NCI-H1436 treated with DMSO at 0.1 percent for 48 hours (cell line): ENCODE results near the gene INSRR.

ENCODE experiments used
- DNase-seq: peaks from one replicate; lab custom pipeline; 2025; lab: John Stamatoyannopoulos, UW

INSRR gene

DNA sequence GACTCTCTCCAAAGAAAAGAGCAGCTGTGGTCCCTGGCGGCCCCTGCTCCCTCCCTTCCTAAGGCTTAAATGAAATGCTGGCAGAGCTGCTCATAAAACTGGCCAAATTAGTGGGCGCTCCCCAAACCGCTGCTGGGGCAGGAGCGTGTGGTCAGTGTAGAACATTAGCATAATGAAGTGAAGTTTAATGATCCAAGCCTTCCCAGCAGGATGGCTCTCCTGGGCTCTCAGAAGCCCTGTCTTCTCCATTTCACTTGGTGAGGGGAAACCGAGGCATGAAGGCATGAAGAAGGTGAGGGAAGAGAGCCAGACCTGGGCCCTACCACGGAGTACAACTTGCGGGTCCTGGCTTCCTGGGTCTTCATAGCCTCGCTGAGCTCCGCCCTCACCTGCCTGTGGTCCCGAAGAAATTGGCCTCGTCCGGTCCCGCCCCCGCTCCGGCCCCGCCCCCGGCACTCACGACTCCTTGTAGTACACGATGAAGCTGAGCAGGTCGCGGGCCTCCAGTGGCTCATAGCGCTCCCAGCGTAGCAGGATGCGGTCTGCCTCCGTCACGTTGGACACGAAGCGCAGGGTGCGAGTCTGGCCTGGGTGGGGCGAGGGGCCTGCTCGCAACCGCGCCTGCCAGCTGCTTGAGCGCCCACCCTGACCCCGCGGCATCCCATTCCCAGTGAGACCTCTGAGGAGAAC is 10.3 kb downstream of the INSRR start:
- no peak for DNase-seq

DNA sequence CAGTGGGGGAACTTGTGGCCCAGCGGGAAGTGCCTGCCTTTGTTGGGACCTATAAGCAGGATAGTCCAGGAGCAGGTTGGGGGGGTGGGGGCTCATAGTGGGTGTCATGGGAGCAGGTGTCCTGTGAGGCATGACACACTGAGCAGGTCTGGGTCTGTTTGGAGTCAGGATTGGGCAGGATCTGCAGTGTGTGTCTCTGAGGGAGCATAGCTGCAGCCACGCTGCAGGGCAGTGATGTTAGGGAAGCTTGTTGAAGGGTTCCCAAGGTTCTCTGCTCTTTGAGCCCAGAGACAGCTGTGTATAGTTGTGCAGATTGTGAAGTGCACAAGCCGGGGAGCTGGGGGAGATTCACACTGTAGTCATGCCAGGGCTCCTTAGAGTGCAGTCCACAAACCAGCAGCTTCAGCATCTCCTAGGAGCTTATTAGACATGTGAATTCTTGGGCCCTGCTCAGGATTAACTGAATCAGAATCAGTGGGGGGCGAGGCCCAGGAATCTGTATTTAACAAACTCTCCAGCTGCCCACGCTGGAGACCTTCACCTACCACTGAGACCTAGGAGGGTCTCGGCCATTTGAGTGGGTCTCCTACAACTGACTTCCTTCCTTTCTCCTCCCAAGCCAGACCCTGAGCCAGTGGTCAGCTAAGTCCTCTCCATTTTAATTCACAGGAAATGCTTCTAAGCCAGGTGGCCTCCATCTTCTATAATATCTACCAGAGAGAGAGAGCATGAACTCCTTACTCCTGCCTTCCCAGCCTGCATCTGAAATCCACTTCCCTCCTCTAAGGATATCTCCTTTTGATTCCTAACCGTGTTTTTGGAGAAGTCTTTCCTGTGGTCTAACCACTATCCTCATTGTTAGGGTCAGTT is 11.1 kb downstream of the INSRR start:
- no peak for DNase-seq

DNA sequence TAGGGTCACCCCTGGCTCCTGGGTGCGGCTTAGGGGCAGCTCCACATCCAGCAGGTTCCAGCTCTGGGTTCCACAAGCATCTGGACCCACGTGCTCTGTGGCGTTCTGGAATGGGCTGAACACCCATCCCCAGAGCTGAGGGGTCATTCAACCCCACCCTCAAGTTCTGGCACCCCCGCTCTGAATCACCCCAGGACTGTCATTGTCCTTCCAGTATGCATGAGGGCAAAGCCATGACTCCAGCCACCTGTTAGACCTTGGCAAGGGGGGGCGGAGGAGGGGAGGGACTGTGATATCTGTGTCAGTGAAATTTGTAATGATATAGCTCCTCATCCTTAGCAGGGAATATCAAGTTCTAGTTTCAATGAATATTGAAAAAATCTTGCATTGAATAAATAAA is 12.3 kb downstream of the INSRR start:
- DNase-seq, result no peak

DNA sequence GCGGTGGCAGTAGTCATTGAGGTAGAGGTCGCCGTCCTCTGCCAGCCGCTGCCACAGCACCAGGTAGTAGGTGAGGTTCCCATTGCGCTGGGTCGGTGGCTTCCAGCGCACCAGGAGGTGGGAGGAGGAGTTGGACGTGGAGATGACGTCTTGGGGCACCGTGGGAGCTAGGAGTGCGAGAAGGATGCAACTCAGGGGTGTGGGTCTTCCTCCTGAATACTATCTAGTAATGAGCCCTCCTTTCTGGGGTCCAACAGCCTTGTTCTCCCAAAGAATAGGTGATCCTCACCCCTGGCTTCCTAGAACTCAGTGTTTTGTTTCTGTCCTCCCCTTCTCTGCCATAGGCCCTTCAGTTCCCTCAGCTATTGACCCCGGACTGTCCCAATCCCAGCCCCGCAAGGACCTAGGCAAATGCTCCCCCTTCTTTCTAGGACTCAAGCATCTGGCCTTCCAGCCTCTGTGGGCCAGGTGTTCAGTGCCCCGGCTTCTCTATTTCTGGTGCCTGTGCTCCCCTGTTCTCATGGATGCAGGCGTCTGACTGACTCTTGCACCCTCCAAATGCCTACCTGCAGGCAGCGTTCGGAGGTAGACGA is 12.9 kb downstream of the INSRR start:
- no peak for DNase-seq

DNA sequence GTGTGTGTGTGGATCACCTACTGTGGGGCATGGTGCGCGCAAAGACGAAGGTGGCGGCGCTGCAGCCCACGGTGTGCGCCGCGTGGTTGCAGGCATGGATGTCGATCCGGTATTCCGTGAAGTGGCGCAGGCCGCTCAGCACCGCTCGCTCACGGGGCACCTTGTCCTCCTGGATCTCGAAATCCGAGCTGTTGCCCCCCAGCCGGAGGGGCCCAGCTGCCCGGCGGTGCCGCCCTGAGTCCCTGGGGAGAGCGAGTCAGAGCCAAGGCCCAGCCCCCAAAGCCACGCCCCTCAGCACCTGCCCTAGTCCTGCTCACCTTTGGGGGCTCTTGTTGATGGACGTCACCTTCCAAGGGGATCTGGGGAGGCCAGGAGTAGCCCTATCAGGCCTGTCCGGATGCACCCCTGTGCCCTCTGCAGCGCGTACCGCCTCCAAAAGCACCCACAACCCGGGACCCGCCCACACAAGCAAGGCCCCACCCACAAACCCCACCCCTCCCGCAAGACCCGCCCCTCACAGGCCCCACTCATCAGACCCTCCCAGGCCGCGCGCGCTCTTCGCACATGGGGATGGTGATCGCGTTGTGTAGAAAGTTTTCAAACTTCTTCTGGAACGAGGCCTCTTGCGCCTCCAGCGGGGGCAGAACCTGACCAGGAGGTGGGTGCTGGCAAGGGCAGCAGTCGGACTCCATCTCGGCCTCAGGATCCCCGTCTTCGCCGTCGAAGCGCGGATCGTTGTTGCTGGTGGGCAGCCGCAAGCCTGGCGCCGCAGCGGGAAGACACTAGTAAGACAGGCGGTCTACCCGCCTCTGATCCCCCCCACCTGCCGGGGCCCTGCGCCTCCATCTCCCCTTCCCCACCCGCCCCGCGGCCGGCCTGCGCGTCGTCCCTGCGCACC is 13.6 kb downstream of the INSRR start:
- no peak for DNase-seq

DNA sequence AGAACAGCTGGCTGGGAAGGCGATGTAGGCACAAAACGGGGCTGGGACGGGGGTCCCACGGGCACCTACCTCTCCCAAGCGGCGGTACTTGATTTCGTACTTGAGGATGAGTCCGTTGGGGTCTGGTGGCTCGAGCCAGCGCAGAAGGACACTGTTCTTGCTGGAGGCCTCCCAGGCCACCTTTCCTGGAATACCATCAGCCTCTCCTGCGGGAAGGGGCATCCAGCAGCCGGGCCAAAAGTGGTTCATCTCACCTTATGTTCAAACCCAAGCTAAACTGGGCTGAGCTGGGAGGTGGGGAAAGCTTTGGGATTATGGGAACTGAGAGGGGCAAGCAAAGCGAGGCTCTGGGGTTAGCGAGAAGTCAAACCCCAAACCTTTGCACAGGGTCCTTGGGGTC is 14.3 kb downstream of the INSRR start:
- DNase-seq, result no peak

DNA sequence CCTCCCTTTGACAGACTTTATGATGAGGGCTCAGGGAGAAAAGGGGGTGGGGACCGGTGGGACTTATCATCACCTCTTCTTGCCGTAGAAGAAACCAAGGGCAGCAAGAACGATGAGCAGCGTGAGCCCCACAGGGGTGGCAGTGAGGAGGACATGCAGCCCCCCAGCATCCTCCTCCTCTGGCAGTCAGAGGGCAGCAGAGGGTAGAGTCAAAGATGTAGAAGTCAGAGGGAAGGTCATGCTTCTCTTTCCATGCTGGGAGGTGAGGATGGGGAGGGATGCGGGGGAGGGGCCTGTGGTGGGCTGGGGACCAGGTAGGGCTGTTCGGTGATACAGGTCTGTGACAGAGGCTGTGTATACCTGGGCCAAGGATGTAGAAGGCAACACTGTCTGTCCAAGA is 14.8 kb downstream of the INSRR start:
- DNase-seq, result no peak

DNA sequence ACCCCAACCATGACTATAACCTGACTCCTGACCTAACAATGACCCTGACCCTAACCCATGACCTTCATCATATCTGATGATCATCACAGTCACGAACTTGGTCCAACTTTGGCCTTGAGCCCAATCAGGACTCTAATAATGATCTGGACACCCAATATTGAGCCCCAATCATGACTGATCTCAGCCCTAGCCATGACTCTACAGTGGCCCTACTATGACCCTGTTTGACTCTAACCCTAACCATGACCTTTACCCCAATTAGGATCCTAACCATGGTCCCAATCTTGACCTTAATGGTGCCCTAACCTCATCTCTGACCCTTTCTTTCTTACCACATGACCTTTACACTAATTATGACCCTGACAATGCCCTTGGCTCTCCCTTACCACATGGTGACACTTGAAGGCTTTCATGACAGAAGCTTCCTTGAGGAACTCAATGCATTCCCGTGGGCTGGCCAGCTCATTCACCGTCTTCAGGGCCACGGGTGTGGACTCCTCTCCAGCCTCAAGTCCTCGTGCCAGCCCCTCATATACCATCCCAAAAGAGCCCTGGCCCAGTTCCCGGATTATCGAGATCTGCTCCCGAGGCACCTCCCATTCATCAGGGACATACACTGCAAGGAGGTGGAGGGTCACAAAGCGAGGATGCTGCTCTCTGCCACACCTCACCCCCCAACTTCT is 16.2 kb downstream of the INSRR start:
- no peak for DNase-seq

DNA sequence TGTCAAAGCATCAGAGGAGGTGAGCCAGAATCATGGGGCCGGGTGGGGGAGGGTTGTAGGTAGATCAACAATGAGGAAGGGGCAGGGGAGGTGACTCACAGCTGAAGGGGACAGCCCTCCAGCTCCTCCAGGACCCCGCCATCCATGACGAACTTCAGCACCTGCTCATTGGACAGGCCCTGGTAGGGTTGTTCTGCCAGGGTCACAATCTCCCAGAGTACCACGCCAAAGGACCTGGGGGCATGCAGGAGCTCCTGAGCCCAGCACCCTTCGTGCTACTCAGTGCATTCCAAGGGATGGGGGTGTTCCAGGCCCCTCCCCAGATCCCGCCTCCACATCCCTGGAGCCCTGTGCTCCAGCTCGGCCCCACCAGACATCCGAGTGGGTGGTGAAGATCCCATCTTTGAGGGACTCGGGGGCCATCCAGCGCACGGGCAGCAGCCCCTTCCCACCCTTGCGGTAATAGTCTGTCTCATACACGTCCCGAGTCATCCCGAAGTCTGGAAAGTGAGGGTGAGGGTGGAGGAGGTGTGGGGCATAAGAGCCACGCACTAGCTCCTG is 17.5 kb downstream of the INSRR start:
- DNase-seq, result no peak

DNA sequence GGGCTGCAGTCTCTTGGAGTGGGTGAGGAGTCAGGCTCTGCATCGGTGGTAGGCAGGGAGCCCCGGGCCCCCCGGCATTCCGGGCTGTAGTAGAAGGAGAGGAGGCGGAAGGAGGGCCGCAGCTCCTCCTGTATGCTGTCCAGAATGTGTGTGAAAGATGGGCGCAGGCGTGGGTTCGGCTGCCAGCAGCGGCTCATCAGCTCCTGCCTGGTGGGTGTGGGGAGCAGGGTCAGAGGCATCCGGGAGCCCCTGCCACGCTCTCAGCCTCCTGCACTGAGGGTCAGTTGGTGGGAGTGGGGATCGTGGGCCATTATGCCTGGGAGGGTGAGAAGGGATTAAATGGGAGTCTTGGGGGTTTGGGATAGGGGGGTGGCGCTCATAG is 18.0 kb downstream of the INSRR start:
- no peak for DNase-seq

DNA sequence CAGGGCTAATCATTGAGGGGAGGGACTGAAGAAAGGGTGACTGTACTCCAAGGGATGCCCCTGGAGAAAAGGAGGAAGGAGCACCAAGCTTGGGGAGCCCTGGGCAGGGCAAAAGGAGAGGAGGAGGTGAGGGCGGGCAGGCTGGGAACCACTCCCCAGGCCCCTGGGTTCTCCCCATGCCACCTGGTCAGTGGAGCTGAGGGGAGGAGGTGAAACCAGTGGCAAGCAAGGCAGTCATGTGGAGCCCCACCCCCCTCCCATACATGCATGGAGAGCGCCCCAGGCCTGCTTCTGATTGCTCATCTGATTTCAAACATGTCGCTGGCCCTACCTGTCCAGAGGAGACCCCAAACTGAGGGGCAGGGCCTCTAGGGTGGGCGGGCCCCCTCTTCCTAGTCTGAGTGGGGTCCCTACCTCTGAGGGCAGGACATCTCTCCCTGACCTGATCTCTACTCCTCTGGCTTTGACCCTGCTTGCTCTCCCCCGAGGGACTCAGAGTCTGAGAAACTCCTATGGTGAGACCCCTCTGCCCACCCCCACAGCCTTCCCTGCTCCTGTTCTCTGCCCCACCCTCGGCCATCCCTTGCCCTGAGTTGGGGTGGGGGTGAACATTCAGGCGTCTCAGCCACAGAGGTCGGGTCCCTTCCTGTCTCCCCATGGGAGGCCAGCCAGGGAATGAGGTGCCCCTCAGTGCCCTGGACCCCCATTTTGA is 18.6 kb downstream of the INSRR start:
- no peak for DNase-seq

DNA sequence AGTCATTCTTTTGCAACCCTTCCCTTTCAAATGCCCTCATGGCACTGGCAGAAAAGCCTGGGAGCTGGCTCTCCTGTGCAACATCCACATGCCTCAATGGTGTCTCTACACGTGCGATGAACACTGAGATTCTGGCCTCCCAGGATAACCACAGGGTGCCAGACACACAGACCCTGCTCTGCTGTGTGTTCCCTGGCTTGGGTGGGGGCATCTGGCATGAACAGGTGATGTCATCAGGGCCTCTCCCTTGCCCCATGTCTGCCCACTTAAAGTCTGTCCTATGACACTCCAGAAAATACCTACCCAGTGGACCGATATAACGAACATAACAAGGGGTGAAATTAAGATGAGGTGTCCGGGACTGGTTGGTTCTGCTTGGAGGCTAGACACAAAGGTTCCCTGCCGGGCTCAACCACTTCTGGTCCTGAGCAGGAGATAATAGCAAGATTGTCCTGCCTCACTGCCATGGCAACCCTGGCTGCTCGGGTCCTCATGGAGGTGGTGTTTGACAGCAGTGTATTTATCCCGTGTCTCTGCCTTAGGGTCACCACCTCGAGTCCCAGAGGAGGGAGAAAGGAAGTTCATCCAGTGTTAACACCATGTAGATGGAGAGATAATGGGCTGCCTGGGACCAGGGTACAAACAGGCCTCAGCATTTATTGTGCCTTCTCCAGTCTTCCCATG is 19.3 kb downstream of the INSRR start:
- DNase-seq, result no peak

DNA sequence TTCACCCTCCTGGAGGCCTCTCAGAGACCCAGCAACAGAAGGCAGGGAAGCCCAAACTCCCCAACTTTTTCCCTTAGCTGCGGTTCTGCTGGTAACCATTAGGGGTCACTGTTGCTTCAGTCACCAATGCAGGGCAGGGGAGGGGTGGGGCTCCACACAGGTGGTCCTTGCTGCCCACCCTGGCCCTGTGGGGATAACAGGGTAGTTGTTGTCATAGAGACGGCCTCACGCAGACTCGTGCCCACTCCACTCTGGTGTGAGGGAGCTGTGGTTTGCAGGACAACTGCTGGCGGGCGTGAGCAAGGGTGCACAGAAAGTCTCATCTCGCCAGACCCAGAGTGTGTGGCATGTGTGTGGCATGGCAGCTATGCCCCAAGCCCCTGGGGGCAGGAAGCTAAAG is 19.9 kb downstream of the INSRR start:
- no peak for DNase-seq

DNA sequence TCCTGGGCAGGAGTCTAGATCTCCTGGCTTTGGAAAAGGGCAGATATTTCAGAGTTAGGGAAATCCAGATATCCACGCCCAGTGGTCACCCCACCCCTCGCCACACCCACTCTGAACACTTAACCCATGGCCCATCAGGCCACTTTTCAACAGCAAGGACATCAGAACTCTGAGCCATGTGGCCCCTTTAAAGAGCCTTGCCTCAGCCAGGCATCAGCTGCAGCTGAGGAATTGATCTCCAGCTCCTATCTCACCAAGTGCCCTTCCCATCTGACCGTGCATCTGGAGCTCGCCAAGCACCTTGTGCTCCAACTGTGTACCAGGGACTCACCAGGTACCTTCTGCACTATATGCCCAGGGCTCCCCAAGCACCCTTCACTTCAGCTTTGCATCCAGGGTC is 22.0 kb downstream of the INSRR start:
- DNase-seq, result no peak

DNA sequence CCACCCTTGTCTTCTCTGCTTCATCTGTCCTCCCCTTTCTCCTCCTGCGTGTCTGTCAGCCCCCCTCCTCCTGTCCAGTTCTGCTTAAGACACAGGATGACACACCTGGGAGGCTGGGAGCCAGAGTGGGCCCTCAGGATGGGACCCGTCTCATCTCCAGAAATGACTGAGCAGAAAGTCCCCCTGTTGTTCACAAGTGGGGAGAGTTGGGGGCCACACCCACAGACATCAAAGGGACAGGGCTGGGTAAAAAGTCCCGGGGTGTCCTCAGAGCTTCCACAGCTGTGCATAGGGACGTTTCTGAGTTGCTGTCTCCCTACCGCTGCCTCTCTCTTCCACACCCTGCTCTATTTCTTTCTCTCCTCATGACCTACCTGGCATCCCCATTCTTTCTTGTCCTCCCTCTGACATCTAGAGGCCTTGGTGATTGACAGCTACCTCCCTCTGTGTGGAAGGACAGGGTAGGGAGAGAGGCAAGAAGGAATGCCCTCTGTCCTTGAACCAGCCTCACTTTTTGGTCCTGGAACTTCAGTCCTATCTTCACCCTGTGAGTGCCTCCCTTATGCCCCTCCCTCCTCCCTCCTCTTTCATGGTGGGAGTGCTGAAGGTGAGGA is 22.8 kb downstream of the INSRR start:
- DNase-seq, result no peak

DNA sequence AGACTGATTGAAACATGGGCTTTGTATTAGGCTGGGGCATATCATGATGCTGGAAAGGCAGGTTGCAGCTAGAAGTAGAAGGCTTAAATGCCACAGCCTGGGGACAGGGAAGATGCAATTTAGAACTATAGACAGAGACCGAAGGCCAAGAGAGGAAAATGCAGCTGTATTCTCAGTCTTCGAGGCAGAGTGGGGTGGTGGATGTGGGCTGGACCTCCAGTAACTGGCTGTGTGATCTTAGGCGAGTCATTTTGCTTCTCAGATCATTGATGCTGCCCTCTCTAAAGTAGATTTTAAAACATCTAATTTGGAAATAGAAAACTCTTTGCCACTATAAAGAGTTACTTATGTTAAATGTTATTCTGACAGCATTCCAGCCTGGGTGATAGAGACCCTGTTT is 24.6 kb downstream of the INSRR start:
- no peak for DNase-seq

DNA sequence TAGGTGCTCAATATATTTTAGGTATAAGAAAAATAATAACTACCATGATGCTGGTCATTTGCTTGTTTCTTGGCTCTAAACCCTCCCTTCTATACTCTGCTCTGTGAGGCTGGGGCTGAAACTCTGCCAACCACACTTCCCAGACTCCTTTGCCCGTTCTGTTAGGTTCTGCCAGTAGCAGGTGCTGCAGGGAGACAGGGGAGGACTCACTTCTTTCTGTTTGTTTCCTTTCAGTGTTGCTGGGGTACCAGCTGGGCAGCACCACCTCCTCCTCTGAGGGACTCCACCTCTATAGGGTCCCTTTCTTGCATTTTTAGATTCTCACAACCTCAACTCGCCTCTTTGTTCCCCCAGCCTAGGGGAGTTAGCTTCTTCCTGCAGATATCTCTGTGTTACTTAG is 25.3 kb downstream of the INSRR start:
- DNase-seq, result no peak

DNA sequence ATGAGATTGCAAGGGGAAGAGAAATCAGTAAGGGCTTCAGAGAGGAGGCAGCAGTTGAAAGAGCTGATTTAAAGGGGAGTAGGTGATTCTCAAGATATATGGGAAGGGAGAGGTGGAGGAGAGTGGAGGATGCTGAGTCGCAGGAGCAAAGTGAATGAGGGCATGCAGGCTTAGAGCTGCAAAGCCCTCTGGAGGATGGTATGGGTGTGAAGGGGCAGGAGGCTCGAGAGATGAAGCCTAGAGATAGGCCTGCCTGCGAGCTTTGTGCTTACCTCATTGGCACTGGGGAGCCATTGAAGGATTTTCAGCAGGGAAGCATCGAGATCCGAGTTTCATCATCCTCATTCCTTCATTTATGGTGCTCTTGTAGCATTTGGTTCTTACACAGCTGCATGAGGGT is 26.5 kb downstream of the INSRR start:
- no peak for DNase-seq

DNA sequence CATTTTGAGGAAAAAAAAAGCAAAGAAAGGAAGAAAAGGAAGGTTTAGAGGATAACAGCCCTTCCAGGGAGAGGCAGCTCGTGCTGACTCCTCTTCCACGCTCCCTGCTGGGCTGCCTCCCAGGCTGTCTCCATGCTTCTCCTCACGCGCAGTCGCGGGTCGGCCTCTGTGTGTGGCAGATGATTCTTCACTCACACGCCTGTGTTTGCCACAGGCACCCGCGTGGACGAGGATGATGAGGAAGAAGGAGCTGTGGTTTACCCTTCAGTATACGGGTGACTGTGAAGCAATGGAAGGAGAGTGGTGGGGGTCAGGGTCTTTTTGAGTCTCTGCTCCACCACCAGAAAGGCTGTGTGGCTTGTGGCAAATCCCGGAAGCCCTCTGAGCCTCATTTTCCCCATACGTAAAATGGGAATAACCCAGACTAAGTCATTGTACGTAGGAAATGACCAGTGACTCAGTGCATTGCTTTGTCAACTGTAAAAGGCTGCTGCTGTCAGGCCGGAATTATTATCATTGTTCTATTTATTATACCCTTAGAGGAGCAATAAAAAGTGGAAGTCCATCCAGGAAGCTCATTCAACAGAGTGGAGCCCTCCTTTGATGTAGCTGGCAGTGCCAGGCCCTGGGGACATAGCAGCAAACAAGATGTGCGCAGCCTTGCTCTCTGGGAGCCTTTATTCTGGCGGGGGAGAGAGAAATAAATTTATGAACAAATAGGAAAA is 30.4 kb downstream of the INSRR start:
- DNase-seq, result no peak
